ENCODE results near the gene KRTAP9-3. TPM values are rescaled to one million over a fixed set of nuclear protein-coding genes. Genes with fewer than 3 reads are reported as not detected.

KRTAP9-3 gene
- total RNA-seq, 1 experiment from 2014 or later, result not detected

- POLR2A ChIA-PET, result no interaction called here
- BruUV-seq (replicated peaks), result no TSS peak
- no peaks in the 10 kb centered on the region for H3K79me2 ChIP-seq (ENCODE audit: insufficient read depth, low read length)
Observed at GRCh38 chr17:41215681-41216080, 16.6 kb upstream of the KRTAP9-3 start.

GRCh38 chr17:41223821-41224220 is 8.4 kb upstream of the KRTAP9-3 start:
- Histone ChIP-seq H3K27me3 (ENCODE audit: insufficient read depth, low read length) (no peaks in the 10 kb centered on the region), H3K4me1 (ENCODE audit: control insufficient read depth in 1 of 2, insufficient read depth in 2 of 2, low read length in 2 of 2) (no peaks in the 10 kb centered on the region), H3K79me2 (ENCODE audit: insufficient read depth, low read length) (no peaks in the 10 kb centered on the region), H3K9me2 (ENCODE audit: insufficient read depth) (no peaks in the 10 kb centered on the region), H3K36me3 (ENCODE audit: control insufficient read depth in 1 of 2, insufficient read depth in 2 of 2, low read length in 2 of 2) (no peaks in the 10 kb centered on the region), H3K9me3 (ENCODE audit: control insufficient read depth in 1 of 2, insufficient read depth in 1 of 2, low read depth in 1 of 2, low read length in 2 of 2) (no peaks in the 10 kb centered on the region), H2AFZ (ENCODE audit: low read depth, low read length, poor library complexity, severe bottlenecking) (no peak overlapping the region), H3K9ac (ENCODE audit: low read length) (no peak overlapping the region), H4K20me1 (ENCODE audit: insufficient read depth) (no peaks in the 10 kb centered on the region), H3K27ac (ENCODE audit: low read depth, low read length) (no peak overlapping the region), H3K4me2 (ENCODE audit: low read length) (no peak overlapping the region), H3K4me3 (replicated peaks in 1 of 2; ENCODE audit: low read depth in 1 of 2, low read length in 2 of 2) (no peak overlapping the region)
- no TSS peak for BruUV-seq (replicated peaks)
- DNase-seq (ENCODE audit: low read depth, low spot score), result no peak
- ChIA-PET RAD21 (ENCODE audit: low non-redundant PET in 1 of 2, low total read pairs in 2 of 2, uncharacterized antibody in 2 of 2, unreplicated experiment in 2 of 2) (no interaction called here), CTCF (no interaction called here), POLR2A (no interaction called here)
- no peak for TF ChIP-seq EZH2phosphoT487 (IDR thresholded peaks at IDR 0.05; ENCODE audit: borderline replicate concordance)
- no peak for TF ChIP-seq TCF7L2 (IDR thresholded peaks at IDR 0.05; ENCODE audit: borderline replicate concordance, extremely low read depth, insufficient read depth, insufficient read length)
- no peak for TF ChIP-seq JUND (IDR thresholded peaks at IDR 0.05)
- TF ChIP-seq RAD21 (IDR thresholded peaks at IDR 0.05; ENCODE audit: low read depth), result no peak
- no peak for TF ChIP-seq CEBPB (IDR thresholded peaks at IDR 0.05; ENCODE audit: low read depth)
- TF ChIP-seq EGR1 (IDR thresholded peaks at IDR 0.05; ENCODE audit: low read depth), result no peak
- intact Hi-C loops (cut with micrococcal nuclease), result no loop called here
- no peak for ATAC-seq

More at GRCh38 chr17:41215681-41216080, 16.6 kb upstream of the KRTAP9-3 start:
- Histone ChIP-seq H3K9me2 (ENCODE audit: insufficient read depth) (no peaks in the 10 kb centered on the region), H3K4me1 (ENCODE audit: control insufficient read depth in 1 of 2, insufficient read depth in 2 of 2, low read length in 2 of 2) (peaks cover 6 to 19% of the 10 kb centered on the region in 2 experiments), H3K4me2 (ENCODE audit: low read length) (no peak overlapping the region), H3K9me3 (ENCODE audit: control insufficient read depth in 1 of 2, insufficient read depth in 1 of 2, low read depth in 1 of 2, low read length in 2 of 2) (no peaks in the 10 kb centered on the region), H3K9ac (ENCODE audit: low read length) (no peak overlapping the region), H3K27ac (ENCODE audit: low read depth, low read length) (no peak overlapping the region), H2AFZ (ENCODE audit: low read depth, low read length, poor library complexity, severe bottlenecking) (no peak overlapping the region), H3K36me3 (ENCODE audit: control insufficient read depth in 1 of 2, insufficient read depth in 2 of 2, low read length in 2 of 2) (no peaks in the 10 kb centered on the region), H3K27me3 (ENCODE audit: insufficient read depth, low read length) (no peaks in the 10 kb centered on the region), H3K4me3 (replicated peaks in 1 of 2; ENCODE audit: low read depth in 1 of 2, low read length in 2 of 2) (no peak overlapping the region), H4K20me1 (ENCODE audit: insufficient read depth) (no peaks in the 10 kb centered on the region)
- RAD21 ChIA-PET (ENCODE audit: low non-redundant PET in 1 of 2, low total read pairs in 2 of 2, uncharacterized antibody in 2 of 2, unreplicated experiment in 2 of 2), result no interaction called here
- TF ChIP-seq CTCF (IDR thresholded peaks at IDR 0.05 in 2 of 3, conservative IDR thresholded peaks at IDR 0.05 in 1 of 3; ENCODE audit: borderline replicate concordance in 1 of 3, insufficient read depth in 1 of 3, low read depth in 2 of 3, low read length in 2 of 3), result no peak
- DNase-seq (ENCODE audit: low read depth, low spot score) (no peak), ATAC-seq (no peak)
- intact Hi-C loops (cut with micrococcal nuclease), result no loop called here
- CTCF ChIA-PET, result no interaction called here
